ENCODE measurements around the gene CUL3.

CUL3 gene

DNA sequence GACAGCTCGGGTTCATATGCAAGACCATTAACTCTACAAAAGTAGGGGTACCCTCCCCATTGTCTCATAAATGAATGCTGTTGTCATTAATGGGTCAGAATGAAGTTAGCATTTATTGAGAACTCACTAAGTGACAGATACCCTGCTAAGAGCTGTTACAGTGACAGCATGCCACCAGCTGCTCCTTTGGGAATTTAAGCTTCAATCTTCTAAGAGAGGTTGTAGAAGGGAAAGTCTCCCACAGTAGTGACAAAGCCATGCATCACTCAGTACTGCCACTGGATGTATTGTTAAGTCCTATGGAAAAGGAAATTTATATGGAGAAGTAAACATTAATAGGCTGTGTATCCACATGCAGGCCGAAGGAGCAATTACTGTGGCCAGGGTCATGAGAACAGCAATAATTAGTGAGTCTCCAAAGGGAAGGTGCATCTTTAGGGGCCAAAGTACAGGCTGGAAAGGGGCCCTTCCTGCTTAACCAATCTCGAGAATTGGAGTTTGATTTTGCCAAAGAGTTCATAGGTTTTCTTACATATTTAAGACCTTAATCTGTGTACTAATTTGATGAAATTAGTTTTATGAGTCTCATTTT, 118.8 kb downstream of the CUL3 start:
- DNase-seq, result no peak

DNA sequence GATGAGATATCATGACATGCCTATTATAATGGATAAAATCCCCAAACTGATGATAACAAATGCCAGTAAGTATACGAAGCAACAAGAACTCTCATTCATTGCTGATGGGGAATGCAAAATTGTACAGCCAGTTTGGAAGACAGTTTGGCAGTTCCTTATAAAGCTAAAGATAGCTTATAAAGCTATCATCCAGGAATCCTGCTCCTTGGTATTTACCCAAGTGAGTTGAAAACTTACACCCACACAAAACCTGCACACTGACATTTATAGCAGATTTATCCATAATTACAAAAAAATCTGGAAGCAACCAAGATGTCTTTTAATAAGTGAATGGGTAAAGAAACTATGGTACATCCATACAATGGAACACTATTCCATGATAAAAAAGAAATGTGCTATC, 123.8 kb downstream of the CUL3 start:
- no peak for DNase-seq

DNA sequence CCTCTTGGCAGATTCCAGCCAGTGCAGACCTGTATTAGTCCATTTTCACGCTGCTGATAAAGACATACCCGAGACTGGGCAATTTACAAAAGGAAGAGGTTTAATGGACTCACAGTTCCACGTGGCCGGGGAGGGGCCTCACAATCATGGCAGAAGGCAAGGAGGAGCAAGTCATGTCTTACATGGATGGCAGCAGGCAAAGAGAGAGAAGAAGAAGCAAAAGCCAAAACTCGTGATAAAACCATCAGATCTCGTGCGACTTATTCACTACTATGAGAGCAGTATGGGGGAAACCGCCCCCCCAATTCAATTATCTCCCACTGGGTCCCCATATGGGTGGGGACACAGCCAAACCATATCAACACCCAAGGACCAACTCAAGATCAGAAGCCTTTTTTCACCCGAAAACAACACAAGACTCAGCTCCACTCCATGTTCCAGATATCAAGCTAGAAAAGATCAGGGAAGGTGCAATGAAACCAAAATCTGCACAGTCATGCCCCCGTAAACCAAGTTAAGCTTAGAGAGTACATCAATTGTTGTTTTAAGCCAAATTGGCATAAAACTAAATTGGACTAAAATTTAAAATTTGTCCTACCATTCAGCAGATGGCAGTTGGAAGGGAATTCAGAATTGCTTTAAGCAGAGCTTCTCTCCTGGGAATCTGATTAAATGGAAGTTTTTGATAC, 127.6 kb downstream of the CUL3 start:
- no peak for DNase-seq

GRCh38 chr2:224453892-224454291, 131.3 kb downstream of the CUL3 start:
- DNase-seq, result no peak

GRCh38 chr2:224449212-224450147, 135.7 kb downstream of the CUL3 start:
- DNase-seq, result no peak

GRCh38 chr2:224448236-224448635, 136.9 kb downstream of the CUL3 start:
- no peak for DNase-seq

DNA sequence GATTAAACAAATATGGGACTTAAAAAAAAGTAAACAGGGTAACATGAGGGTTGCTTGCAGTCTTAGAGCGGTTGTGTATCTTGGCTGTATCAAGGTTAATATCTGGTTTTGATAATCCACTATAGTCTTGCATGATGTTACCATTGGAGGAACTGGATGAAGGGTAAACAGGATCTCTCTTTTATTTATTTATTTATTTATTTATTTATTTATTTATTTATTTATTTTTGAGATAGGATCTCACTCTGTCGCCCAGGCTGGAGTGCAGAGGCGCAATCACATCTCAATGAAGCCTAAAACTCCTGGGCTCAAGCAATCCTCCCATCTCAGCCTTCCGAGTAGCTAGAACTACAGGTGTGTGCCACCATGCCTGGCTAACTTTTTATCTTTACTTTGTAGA, 140.4 kb downstream of the CUL3 start:
- DNase-seq, result no peak

GRCh38 chr2:224444021-224444420, 141.1 kb downstream of the CUL3 start:
- DNase-seq, result no peak

- no peak for DNase-seq
Measured at GRCh38 chr2:224442071-224442967, 142.8 kb downstream of the CUL3 start.

GRCh38 chr2:224440988-224441387, 144.2 kb downstream of the CUL3 start:
- DNase-seq, result no peak

GRCh38 chr2:224438726-224439125, 146.4 kb downstream of the CUL3 start:
- DNase-seq, result no peak

- no peak for DNase-seq
Measured at GRCh38 chr2:224436634-224437033, 148.5 kb downstream of the CUL3 start.

DNA sequence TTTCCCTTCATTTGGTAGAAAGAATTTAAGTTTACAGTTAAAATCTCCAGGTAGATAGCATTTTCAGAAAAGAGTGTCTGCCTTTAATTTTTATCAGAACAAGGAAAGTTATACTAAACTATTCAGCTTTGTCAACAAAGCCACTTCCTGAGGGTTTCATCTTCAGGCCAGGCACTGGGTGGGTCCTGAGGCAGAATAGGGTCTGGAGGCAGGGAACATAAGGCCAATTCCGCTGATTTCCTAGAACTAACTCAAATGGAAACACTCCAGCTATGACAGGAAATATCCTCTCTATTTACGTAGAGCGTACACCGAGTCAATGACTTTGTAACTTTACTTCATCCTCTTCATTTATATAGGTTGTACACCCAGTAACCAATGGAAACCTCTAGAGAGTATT, 150.5 kb downstream of the CUL3 start:
- DNase-seq, result no peak

GRCh38 chr2:224433442-224433841, 151.7 kb downstream of the CUL3 start:
- DNase-seq, result no peak

- DNase-seq, result no peak
Measured at GRCh38 chr2:224432003-224432579, 153.1 kb downstream of the CUL3 start.

- DNase-seq, result no peak
Measured at GRCh38 chr2:224429441-224429810, 155.7 kb downstream of the CUL3 start.

GRCh38 chr2:224428787-224429440, 156.2 kb downstream of the CUL3 start:
- DNase-seq, result no peak

GRCh38 chr2:224427471-224427870, 157.7 kb downstream of the CUL3 start:
- no peak for DNase-seq

DNA sequence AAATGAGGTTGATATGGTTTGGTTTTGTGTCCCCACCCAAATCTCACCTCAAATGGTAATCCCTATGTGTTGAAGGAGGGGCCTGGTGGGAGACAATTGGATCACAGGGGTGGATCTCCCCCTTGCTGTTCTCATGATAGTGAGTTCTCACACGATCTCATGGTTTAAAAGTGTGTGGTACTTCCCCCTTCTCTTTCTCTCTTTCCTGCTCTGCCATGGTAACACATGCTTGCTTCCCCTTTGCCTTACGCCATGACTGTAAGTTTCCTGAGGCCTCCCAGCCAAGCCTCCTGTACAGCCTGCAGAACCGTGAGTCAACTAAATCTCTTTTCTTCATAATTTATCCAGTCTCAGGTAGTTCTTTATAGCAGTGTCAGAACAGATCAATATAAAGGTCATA, 158.5 kb downstream of the CUL3 start:
- DNase-seq, result no peak

DNA sequence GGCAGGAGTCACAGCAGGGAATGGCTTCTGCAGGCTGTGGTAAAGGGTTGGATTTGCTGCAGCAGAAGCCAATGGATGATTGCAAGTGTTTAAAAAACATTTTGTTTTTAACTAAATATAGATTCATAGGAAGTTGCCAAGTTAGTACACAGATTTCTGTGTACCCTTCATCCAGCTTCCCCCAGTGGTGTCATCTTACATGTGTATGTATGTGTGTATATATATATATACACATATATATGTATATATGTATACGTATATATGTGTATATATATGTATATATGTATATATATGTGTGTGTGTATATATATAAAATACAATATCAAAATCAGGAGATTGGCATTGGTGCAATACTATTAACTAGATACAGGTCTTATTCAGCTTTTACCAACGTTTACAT, 164.1 kb downstream of the CUL3 start:
- no peak for DNase-seq
